K562 (cell line): ENCODE results near the gene CBX1. TPM values are rescaled to one million over a fixed set of nuclear protein-coding genes. Genes with fewer than 3 reads are reported as not detected.
A peak's percentile ranks its signal among the peaks of the same experiment; 100 is the strongest.

Experiments
- AFF4 ChIP-seq: sonication (generic); formaldehyde crosslinking; IDR thresholded peaks from 2 replicates; pipeline ENCODE4 v1.8.0; 2023; ENCODE audit warnings: mild to moderate bottlenecking, missing genetic modification reagents
- E2F8 ChIP-seq: fragments of 450-650 bp; IDR thresholded peaks from 2 replicates; pipeline ENCODE4 v1.7.1; 2018; ENCODE audit warnings: mild to moderate bottlenecking, low read depth; ENCODE audit not compliant: partially characterized antibody
- FOXJ2 ChIP-seq: fragments of 200-800 bp; sonication (Bioruptor generic); IDR thresholded peaks from 2 replicates; pipeline ENCODE4 v1.6.1; 2016; ENCODE audit warnings: missing genetic modification characterization, missing compliant biosample characterization
- FOXP4 ChIP-seq: sonication (generic); formaldehyde crosslinking; IDR thresholded peaks from 2 replicates; pipeline ENCODE4 v1.8.0; 2022; ENCODE audit warnings: mild to moderate bottlenecking, missing genetic modification reagents, borderline replicate concordance
- HDAC6 ChIP-seq: IDR thresholded peaks from 2 replicates; pipeline ENCODE4 v1.6.1; 2012; ENCODE audit warnings: low read depth, mild to moderate bottlenecking, control low read depth, inconsistent platforms, low read length, moderate library complexity
- HMGN3 ChIP-seq: IDR thresholded peaks from 2 replicates; pipeline ENCODE4 v1.6.1; 2011; ENCODE audit warnings: borderline replicate concordance, low read depth, mild to moderate bottlenecking, mixed read lengths, low read length; ENCODE audit not compliant: insufficient read length; ENCODE audit errors: extremely low read depth
- KAT7 ChIP-seq: sonication (generic); formaldehyde crosslinking; IDR thresholded peaks from 2 replicates; pipeline ENCODE4 v1.8.0; 2022; ENCODE audit warnings: missing genetic modification reagents, mild to moderate bottlenecking, borderline replicate concordance
- LEF1 ChIP-seq: fragments of 450-650 bp; IDR thresholded peaks from 2 replicates; pipeline ENCODE4 v1.6.1; 2016; ENCODE audit warnings: mild to moderate bottlenecking
- MLX ChIP-seq, 2 experiments: fragments of 450-650 bp in 1 of 2; sonication (generic) in 1 of 2; formaldehyde crosslinking; conservative IDR thresholded peaks; 2 replicates each; pipeline versions ENCODE4 v1.4.0 to v1.8.1; 2020 to 2022; ENCODE audit warnings: mild to moderate bottlenecking in 1 of 2, missing genetic modification reagents in 1 of 2
- NCOA2 ChIP-seq, 2 experiments: fragments of 450-650 bp; IDR thresholded peaks; 2 replicates each; pipeline ENCODE4 v1.6.1; 2018; ENCODE audit warnings: mild to moderate bottlenecking in 2 of 2, moderate library complexity in 1 of 2; ENCODE audit not compliant: partially characterized antibody in 2 of 2
- NRF1 ChIP-seq, 2 experiments: fragments of 450-650 bp; IDR thresholded peaks in 1 of 2; conservative IDR thresholded peaks in 1 of 2; 2 replicates each; pipeline ENCODE4 v1.6.1; 2014; ENCODE audit warnings: mild to moderate bottlenecking in 2 of 2
- RBM34 ChIP-seq: fragments of 200-400 bp; formaldehyde crosslinking; IDR thresholded peaks from 2 replicates; pipeline ENCODE4 v1.6.1; 2018; ENCODE audit warnings: low read length, borderline replicate concordance; ENCODE audit not compliant: insufficient read depth
- RCOR1 ChIP-seq, 2 experiments: IDR thresholded peaks; 2 replicates each; pipeline ENCODE4 v1.6.1; 2012; ENCODE audit warnings: low read depth in 2 of 2, low read length in 2 of 2, borderline replicate concordance in 1 of 2, improper control_type of control experiment in 1 of 2
- TBP ChIP-seq: optimal IDR thresholded peaks from 2 replicates; pipeline ENCODE3; 2011; ENCODE audit warnings: low read depth, low read length, improper control_type of control experiment
- TCF7 ChIP-seq: sonication (generic); IDR thresholded peaks from 2 replicates; pipeline ENCODE4 v1.6.1; 2016; ENCODE audit warnings: antibody characterized with exemption, borderline replicate concordance
- ZNF3 ChIP-seq: fragments of 250-450 bp; sonication (Bioruptor Pico); IDR thresholded peaks from 2 replicates; pipeline ENCODE4 v1.5.0; 2021; ENCODE audit warnings: mild to moderate bottlenecking, moderate library complexity
- ZNF707 ChIP-seq: fragments of 250-450 bp; sonication (Bioruptor Pico); conservative IDR thresholded peaks from 2 replicates; pipeline ENCODE4 v1.8.0; 2022; ENCODE audit warnings: inconsistent platforms, mild to moderate bottlenecking, moderate library complexity
- polyA plus RNA-seq, 8 experiments: library from polyadenylated mRNA; depleted of rRNA in 4 of 8; stranded (reverse) in 5 of 8; unstranded in 3 of 8; fragments of >200 nt; fragmentation: Nextera tagmentation in 2 of 8; fragmentation: Illumina TruSeq in 1 of 8; extraction: Ambion mirVana in 2 of 8; extraction: Trizol in 1 of 8; gene quantifications; 2 replicates each; pipeline versions ENCODE4 v1.2.1 to v1.2.3, GENCODE V29; 2011 to 2014; ENCODE audit warnings: inconsistent platforms in 1 of 8, missing spikeins in 1 of 8
- total RNA-seq, 7 experiments: library from RNA; depleted of rRNA in 6 of 7; stranded (reverse); fragments of >200 nt in 6 of 7; fragmentation: Illumina TruSeq in 2 of 7; extraction: Trizol in 2 of 7; gene quantifications; 2 replicates each; pipeline versions ENCODE4 v1.2.1 to v1.2.3, GENCODE V29; 2011 to 2021; ENCODE audit warnings: low replicate concordance in 1 of 7

The CBX1 gene
- total and polyA plus RNA-seq, 9 of the 15 experiments (the other 6 are each of a cell fraction or from before 2014, with no cell fraction given): 10.6 to 95.7 (median 52.7) TPM

- TF ChIP-seq RCOR1 (IDR thresholded peaks at IDR 0.05; ENCODE audit: borderline replicate concordance in 1 of 2, low read depth in 2 of 2, low read length in 2 of 2): peak in 1 of 2 experiments; percentile 16; a peak in 1 of 4 replicates
- no peak for TF ChIP-seq MLX (CRISPR knock-in tag; conservative IDR thresholded peaks at IDR 0.05)
- no peak for TF ChIP-seq ZNF707 (CRISPR knock-in tag)
- no peak for TF ChIP-seq FOXP4 (CRISPR knock-in tag)
- no peak for TF ChIP-seq NCOA2 (IDR thresholded peaks at IDR 0.05; ENCODE audit: partially characterized antibody in 2 of 2)
- TF ChIP-seq ZNF3 (CRISPR knock-in tag): no peak
- 0 out of 2 replicates have a peak, but pooled peaks have one; percentile 20 for TF ChIP-seq LEF1
- no peak for TF ChIP-seq HDAC6
- peak; percentile 65 for TF ChIP-seq E2F8
- no peak for TF ChIP-seq FOXJ2
- no peak; the same call in 1 of the 2 replicates for TF ChIP-seq AFF4 (CRISPR knock-in tag)
- no peak for TF ChIP-seq TCF7
- TF ChIP-seq HMGN3: no peak
- TF ChIP-seq KAT7: 0 out of 2 replicates have a peak, but pooled peaks have one; percentile 46
- TF ChIP-seq RBM34: 0 out of 2 replicates have a peak, but pooled peaks have one; percentile 80
- TF ChIP-seq NRF1 (conservative IDR thresholded peaks at IDR 0.05 in 1 of 2, IDR thresholded peaks at IDR 0.05 in 1 of 2): peak; percentile 99
- TF ChIP-seq TBP: peak; percentile 44
These were observed at the start of gene CBX1 (continued) for GRCh38 chr17:48101012-48101720.
